Measurements from ENCODE around the gene ARHGAP15. TPM values are rescaled to one million over a fixed set of nuclear protein-coding genes. Genes with fewer than 3 reads are reported as not detected.

Gene ARHGAP15
- total and polyA plus RNA-seq, 3 experiments from 2014 or later = 41.3 to 328 (median 41.4) TPM

- no peaks in the 10 kb centered on the region for H3K9me3 Mint-ChIP-seq
- peak overlapping the region in 5 of 8 donors; percentile 4 to 80 (median 35) for H3K27ac Mint-ChIP-seq
Measured at GRCh38 chr2:143698352-143698751, 569.1 kb downstream of the ARHGAP15 start.

DNA sequence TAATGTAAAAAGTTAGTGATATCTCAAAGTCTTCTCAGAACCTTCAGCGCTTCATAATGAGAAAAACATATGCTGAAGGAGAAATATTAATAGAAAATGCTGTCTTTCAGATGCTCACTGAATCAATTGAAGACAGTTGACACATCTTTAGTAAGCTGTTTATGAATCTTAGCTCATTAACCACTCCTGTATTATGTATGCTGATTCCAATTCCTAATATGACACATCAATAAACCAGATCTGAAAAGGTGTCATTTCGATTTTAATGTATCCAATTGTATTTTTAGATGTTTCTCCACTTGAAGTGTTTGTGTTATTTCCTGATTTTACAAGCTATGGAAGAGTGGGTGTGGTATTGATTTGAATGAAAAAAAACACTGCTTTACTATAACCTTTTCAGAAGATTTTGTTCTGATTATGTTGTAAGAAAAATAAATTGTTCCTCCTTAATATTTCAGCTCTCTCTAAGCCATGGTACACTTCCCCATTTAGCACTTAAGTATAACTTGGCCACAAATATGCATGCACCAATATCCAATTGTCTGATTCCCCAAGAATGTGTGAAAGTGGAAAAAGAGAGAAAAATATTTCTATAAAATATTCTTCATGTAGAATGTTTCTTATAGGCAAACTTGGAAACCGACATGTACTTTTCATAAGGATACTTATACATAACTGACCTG lies 569.8 kb downstream of the ARHGAP15 start:
- Mint-ChIP-seq H3K27me3 (no peaks in the 10 kb centered on the region), H3K36me3 (peaks cover 14 to 39% (median 19%) of the 10 kb centered on the region in 3 donors), H3K9me3 (no peaks in the 10 kb centered on the region), H3K27ac (peak overlapping the region in 4 of 8 donors; percentile 16 to 80 (median 38)), H3K4me3 (no peak overlapping the region), H3K4me1 (peaks cover 32 to 61% (median 43%) of the 10 kb centered on the region in 3 donors)
- Histone ChIP-seq H3K4me3 (ENCODE audit: low read length) (no peak overlapping the region), H3K27me3 (ENCODE audit: insufficient read depth, low read length, poor library complexity, severe bottlenecking) (no peaks in the 10 kb centered on the region), H3K36me3 (ENCODE audit: insufficient read depth, low read length) (peaks cover 10% of the 10 kb centered on the region), H3K4me1 (ENCODE audit: insufficient read depth, low read length) (no peaks in the 10 kb centered on the region), H3K9me3 (ENCODE audit: low read length) (no peaks in the 10 kb centered on the region), H3K27ac (ENCODE audit: low read depth, low read length) (no peak overlapping the region)
- no peak for DNase-seq
- ChIA-PET POLR2A (no interaction called here), CTCF (no interaction called here)

More at GRCh38 chr2:143698352-143698751, 569.1 kb downstream of the ARHGAP15 start:
- no peak overlapping the region for H3K4me3 ChIP-seq (ENCODE audit: low read length)
- Mint-ChIP-seq H3K4me1 (peaks cover 31 to 61% (median 43%) of the 10 kb centered on the region in 3 donors), H3K36me3 (peaks cover 7 to 33% (median 13%) of the 10 kb centered on the region in 3 donors), H3K4me3 (no peak overlapping the region), H3K27me3 (no peaks in the 10 kb centered on the region)
- no peaks in the 10 kb centered on the region for H3K4me1 ChIP-seq (ENCODE audit: insufficient read depth, low read length)
- POLR2A ChIA-PET = no interaction called here
- peaks cover 3% of the 10 kb centered on the region for H3K36me3 ChIP-seq (ENCODE audit: insufficient read depth, low read length)
- no peaks in the 10 kb centered on the region for H3K27me3 ChIP-seq (ENCODE audit: insufficient read depth, low read length, poor library complexity, severe bottlenecking)
- H3K9me3 ChIP-seq (ENCODE audit: low read length) = no peaks in the 10 kb centered on the region
- no peak for DNase-seq
- CTCF ChIA-PET = no interaction called here
- H3K27ac ChIP-seq (ENCODE audit: low read depth, low read length) = no peak overlapping the region

DNA sequence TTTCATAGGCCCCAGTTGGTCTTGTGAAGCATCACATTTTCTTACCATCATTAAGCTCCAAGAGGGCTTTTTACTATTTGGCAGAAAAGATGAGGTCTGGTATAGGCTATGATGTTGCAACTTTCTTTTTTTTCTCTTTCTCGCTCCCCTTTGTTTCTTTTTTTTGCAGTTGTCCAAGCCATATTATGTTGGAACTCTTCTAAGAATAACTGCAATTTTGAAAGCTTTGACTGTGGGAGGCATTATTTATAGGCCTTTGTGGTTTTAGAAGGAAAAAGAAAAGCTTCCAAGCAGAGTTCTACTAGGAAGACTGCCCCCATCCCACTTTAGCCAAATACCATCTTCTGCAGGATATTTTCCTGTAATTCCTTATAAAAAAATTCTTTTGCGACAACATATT lies 571.6 kb downstream of the ARHGAP15 start:
- Mint-ChIP-seq H3K9me3 (no peaks in the 10 kb centered on the region), H3K27me3 (no peaks in the 10 kb centered on the region), H3K36me3 (peaks cover 27 to 54% (median 33%) of the 10 kb centered on the region in 3 donors), H3K27ac (no peak overlapping the region), H3K4me3 (no peak overlapping the region), H3K4me1 (peaks cover 34 to 56% (median 38%) of the 10 kb centered on the region in 3 donors)
- Histone ChIP-seq H3K9me3 (ENCODE audit: low read length) (no peaks in the 10 kb centered on the region), H3K27ac (ENCODE audit: low read depth, low read length) (no peak overlapping the region), H3K36me3 (ENCODE audit: insufficient read depth, low read length) (peaks cover 25% of the 10 kb centered on the region), H3K4me1 (ENCODE audit: insufficient read depth, low read length) (no peaks in the 10 kb centered on the region), H3K4me3 (ENCODE audit: low read length) (no peak overlapping the region), H3K27me3 (ENCODE audit: insufficient read depth, low read length, poor library complexity, severe bottlenecking) (no peaks in the 10 kb centered on the region)
- CTCF ChIA-PET = interaction anchor here (1.0 kb wide), 1 partner anchor 14 kb away, joined by 3 read pairs; no protein-coding TSS in a partner anchor
- POLR2A ChIA-PET = no interaction called here
- no peak for DNase-seq

DNA sequence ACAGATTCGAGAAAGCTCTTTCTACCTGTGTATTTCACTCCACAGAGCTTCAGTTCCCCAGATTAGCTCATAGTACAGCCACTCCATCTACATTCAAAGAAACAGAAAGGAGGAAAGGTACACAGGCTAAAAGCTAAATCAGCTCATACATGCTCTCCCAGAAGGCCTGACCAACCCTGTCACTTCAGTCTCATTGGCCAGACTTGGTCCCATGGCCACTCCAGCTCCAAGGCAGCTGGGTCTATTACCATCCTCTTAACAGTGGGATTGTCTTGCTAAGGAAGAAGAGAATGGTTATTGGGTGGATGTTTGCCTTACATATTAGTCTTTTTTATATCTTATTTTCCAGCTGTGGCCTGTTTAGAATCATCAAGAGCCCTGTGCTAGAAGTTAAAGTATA lies 572.6 kb downstream of the ARHGAP15 start:
- POLR2A ChIA-PET = no interaction called here

GRCh38 chr2:143702931-143703330 lies 573.7 kb downstream of the ARHGAP15 start:
- peaks cover 30% of the 10 kb centered on the region for H3K36me3 ChIP-seq (ENCODE audit: insufficient read depth, low read length)
- H3K9me3 ChIP-seq (ENCODE audit: low read length) = no peaks in the 10 kb centered on the region
- H3K27me3 ChIP-seq (ENCODE audit: insufficient read depth, low read length, poor library complexity, severe bottlenecking) = no peaks in the 10 kb centered on the region
- H3K27ac ChIP-seq (ENCODE audit: low read depth, low read length) = no peak overlapping the region
- no peak overlapping the region for H3K4me3 ChIP-seq (ENCODE audit: low read length)
- POLR2A ChIA-PET = no interaction called here
- Mint-ChIP-seq H3K4me3 (no peak overlapping the region), H3K4me1 (peaks cover 21 to 52% (median 35%) of the 10 kb centered on the region in 3 donors), H3K9me3 (no peaks in the 10 kb centered on the region), H3K27ac (peak overlapping the region in 3 of 8 donors; percentile 5 to 8 (median 6)), H3K36me3 (peaks cover 40 to 74% (median 42%) of the 10 kb centered on the region in 3 donors), H3K27me3 (no peaks in the 10 kb centered on the region)
- CTCF ChIA-PET = no interaction called here
- H3K4me1 ChIP-seq (ENCODE audit: insufficient read depth, low read length) = no peaks in the 10 kb centered on the region
- no peak for DNase-seq

More for the DNA sequence above, 572.6 kb downstream of the ARHGAP15 start:
- Histone ChIP-seq H3K27me3 (ENCODE audit: insufficient read depth, low read length, poor library complexity, severe bottlenecking) (no peaks in the 10 kb centered on the region), H3K27ac (ENCODE audit: low read depth, low read length) (no peak overlapping the region), H3K4me3 (ENCODE audit: low read length) (no peak overlapping the region), H3K9me3 (ENCODE audit: low read length) (no peaks in the 10 kb centered on the region), H3K4me1 (ENCODE audit: insufficient read depth, low read length) (no peaks in the 10 kb centered on the region), H3K36me3 (ENCODE audit: insufficient read depth, low read length) (peaks cover 30% of the 10 kb centered on the region)
- peaks cover 31 to 52% (median 33%) of the 10 kb centered on the region in 3 donors for H3K4me1 Mint-ChIP-seq
- no peaks in the 10 kb centered on the region for H3K27me3 Mint-ChIP-seq
- H3K36me3 Mint-ChIP-seq = peaks cover 29 to 62% (median 34%) of the 10 kb centered on the region in 3 donors
- no peak overlapping the region for H3K4me3 Mint-ChIP-seq
- no peak for DNase-seq
- H3K27ac Mint-ChIP-seq = peak overlapping the region in 2 of 8 donors; percentile 19 to 64
- CTCF ChIA-PET = interaction anchor here (1.0 kb wide), 1 partner anchor 15 kb away, joined by 3 read pairs; no protein-coding TSS in a partner anchor
- no peaks in the 10 kb centered on the region for H3K9me3 Mint-ChIP-seq

DNA sequence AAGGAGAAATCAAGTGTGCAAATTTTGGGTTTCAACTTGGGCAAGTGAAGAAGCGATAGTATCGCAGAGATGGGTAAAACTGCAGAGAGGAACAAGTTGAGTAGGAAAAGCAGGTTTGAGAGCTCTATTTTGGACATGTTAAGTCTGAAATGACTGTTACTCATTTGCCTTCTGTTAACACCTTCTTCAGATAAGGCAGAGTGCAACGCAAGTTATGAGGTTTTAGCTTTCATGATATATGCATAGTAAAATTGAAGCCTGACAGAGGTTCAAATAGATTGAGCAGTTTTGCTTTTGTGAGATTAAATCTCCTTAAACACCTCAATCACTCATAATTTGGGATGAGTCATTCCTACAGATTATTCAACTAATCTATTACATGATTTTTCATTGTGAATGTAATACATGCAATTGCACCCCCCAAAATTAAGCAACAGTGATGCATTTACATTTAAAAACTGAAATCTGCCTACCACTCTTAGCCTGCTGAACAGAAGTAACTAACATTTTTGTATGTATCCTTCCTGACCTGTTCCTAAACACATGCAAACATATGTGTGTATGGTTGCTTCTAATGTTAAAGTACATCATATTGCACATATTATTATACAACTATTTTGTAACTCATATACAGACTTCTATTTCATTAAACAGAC lies 575.4 kb downstream of the ARHGAP15 start:
- H3K36me3 ChIP-seq (ENCODE audit: insufficient read depth, low read length) = peaks cover 30% of the 10 kb centered on the region
- Mint-ChIP-seq H3K36me3 (peaks cover 39 to 80% (median 50%) of the 10 kb centered on the region in 3 donors), H3K9me3 (no peaks in the 10 kb centered on the region), H3K27ac (peak overlapping the region in 4 of 8 donors; percentile 0 to 63 (median 31)), H3K27me3 (no peaks in the 10 kb centered on the region), H3K4me3 (no peak overlapping the region), H3K4me1 (peaks cover 16 to 40% (median 28%) of the 10 kb centered on the region in 3 donors)
- H3K4me1 ChIP-seq (ENCODE audit: insufficient read depth, low read length) = no peaks in the 10 kb centered on the region
- DNase-seq = no peak
- H3K27me3 ChIP-seq (ENCODE audit: insufficient read depth, low read length, poor library complexity, severe bottlenecking) = no peaks in the 10 kb centered on the region
- no peaks in the 10 kb centered on the region for H3K9me3 ChIP-seq (ENCODE audit: low read length)
- ChIA-PET CTCF (no interaction called here), POLR2A (no interaction called here)
- H3K27ac ChIP-seq (ENCODE audit: low read depth, low read length) = no peak overlapping the region
- no peak overlapping the region for H3K4me3 ChIP-seq (ENCODE audit: low read length)

DNA sequence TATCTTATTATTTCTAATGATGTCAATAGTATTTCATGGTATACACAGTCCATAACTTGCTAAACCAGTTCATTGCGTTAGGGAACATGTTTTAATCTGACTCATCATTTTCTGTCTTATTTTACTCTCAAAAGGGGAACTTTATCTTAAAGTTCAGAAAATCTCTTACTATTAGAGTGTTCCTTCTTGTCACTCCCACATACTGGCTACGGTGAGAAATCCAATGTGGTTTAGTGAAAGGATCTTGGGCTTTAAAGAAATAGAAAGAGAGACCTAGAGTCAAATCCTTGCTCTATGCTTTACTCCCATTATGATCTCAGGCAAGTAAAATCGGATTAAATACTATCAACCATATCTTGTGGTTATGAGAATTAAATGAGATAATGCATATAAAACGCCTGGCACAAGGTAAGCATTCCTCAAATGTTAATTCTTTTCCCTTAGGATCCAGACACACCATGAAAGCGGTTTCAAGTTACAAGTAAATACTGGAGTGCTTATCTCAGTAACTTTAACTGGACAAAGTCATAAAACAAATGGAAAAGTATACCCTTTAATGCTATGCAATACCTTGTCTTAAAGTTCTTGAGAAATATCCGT lies 576.0 kb downstream of the ARHGAP15 start:
- Histone ChIP-seq H3K27ac (ENCODE audit: low read depth, low read length) (no peak overlapping the region), H3K4me1 (ENCODE audit: insufficient read depth, low read length) (no peaks in the 10 kb centered on the region), H3K27me3 (ENCODE audit: insufficient read depth, low read length, poor library complexity, severe bottlenecking) (no peaks in the 10 kb centered on the region), H3K4me3 (ENCODE audit: low read length) (no peak overlapping the region), H3K36me3 (ENCODE audit: insufficient read depth, low read length) (peaks cover 30% of the 10 kb centered on the region), H3K9me3 (ENCODE audit: low read length) (no peaks in the 10 kb centered on the region)
- ChIA-PET CTCF (no interaction called here), POLR2A (no interaction called here)
- Mint-ChIP-seq H3K4me1 (peaks cover 16 to 43% (median 32%) of the 10 kb centered on the region in 3 donors), H3K27me3 (no peaks in the 10 kb centered on the region), H3K9me3 (peaks cover 0 to 2% (median 0%) of the 10 kb centered on the region in 5 donors), H3K4me3 (no peak overlapping the region), H3K27ac (peak overlapping the region in 1 of 8 donors; percentile 34), H3K36me3 (peaks cover 45 to 81% (median 57%) of the 10 kb centered on the region in 3 donors)
- no peak for DNase-seq

DNA sequence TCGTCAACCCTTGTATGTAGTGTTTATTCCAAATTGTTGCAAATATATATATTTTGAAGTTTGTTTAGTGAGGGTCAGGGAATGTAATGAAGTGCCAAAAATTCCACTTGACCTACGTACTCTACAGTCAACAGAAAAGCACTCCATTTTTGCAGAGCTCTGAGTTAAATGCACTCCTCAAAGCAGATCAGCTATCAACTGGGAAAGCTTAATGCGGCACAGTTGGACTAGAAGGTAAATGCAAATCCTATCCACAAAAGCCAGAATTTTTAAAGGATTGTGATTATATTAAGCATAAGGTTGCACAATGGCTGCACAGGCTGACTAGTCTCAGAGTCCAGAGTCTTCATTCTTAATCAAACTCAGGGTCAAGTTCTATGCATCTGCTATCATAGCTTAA lies 577.1 kb downstream of the ARHGAP15 start:
- Histone ChIP-seq H3K36me3 (ENCODE audit: insufficient read depth, low read length) (peaks cover 34% of the 10 kb centered on the region), H3K27ac (ENCODE audit: low read depth, low read length) (no peak overlapping the region), H3K4me1 (ENCODE audit: insufficient read depth, low read length) (no peaks in the 10 kb centered on the region), H3K9me3 (ENCODE audit: low read length) (no peaks in the 10 kb centered on the region), H3K4me3 (ENCODE audit: low read length) (no peak overlapping the region), H3K27me3 (ENCODE audit: insufficient read depth, low read length, poor library complexity, severe bottlenecking) (no peaks in the 10 kb centered on the region)
- ChIA-PET CTCF (no interaction called here), POLR2A (no interaction called here)
- H3K27ac Mint-ChIP-seq = no peak overlapping the region
- H3K36me3 Mint-ChIP-seq = peaks cover 50 to 91% (median 68%) of the 10 kb centered on the region in 3 donors
- H3K4me1 Mint-ChIP-seq = peaks cover 27 to 41% (median 35%) of the 10 kb centered on the region in 3 donors
- peak overlapping the region in 1 of 7 donors; percentile 20 for H3K4me3 Mint-ChIP-seq
- peaks cover 0 to 9% (median 4%) of the 10 kb centered on the region in 5 donors for H3K9me3 Mint-ChIP-seq
- H3K27me3 Mint-ChIP-seq = no peaks in the 10 kb centered on the region
- DNase-seq = no peak

Data from CD8-positive, alpha-beta memory T cell (primary cell).